GM23338 (cell line): Measurements from ENCODE around the gene ZBTB7A. TPM values are rescaled to one million over a fixed set of nuclear protein-coding genes. Genes with fewer than 3 reads are reported as not detected.

Experiments used
- ATAC-seq: fragments of 200-7000 bp; cut with Tn5 transposase; 3 replicates; pipeline ENCODE4 v1.9.1; 2020
- DNase-seq: peaks from one replicate; pipeline ENCODE4 v3.0.0-alpha.2; 2015; ENCODE audit warnings: low spot score
- H2AFZ ChIP-seq: fragments of 200-600 bp; sonication (generic); 2 replicates; pipeline ENCODE4 v1.8.0; 2016; ENCODE audit warnings: antibody characterized with exemption, mild to moderate bottlenecking, moderate library complexity
- H3F3A ChIP-seq: fragments of 200-600 bp; sonication (generic); replicated peaks from 2 replicates; pipeline ENCODE4 v1.8.0; 2017; ENCODE audit warnings: antibody characterized with exemption, mixed run types, low read depth
- H3K27ac ChIP-seq: fragments of 200-600 bp; sonication (generic); 2 replicates; pipeline ENCODE4 v1.6.1; 2016; ENCODE audit warnings: low read depth
- H3K27me3 ChIP-seq: fragments of 200-600 bp; sonication (generic); 2 replicates; pipeline ENCODE4 v1.8.0; 2016; ENCODE audit warnings: mild to moderate bottlenecking, mixed run types, moderate library complexity; ENCODE audit not compliant: insufficient read depth
- H3K36me3 ChIP-seq: fragments of 200-600 bp; sonication (generic); 2 replicates; pipeline ENCODE4 v1.8.0; 2016; ENCODE audit warnings: mild to moderate bottlenecking; ENCODE audit not compliant: insufficient read depth
- H3K4me1 ChIP-seq: fragments of 200-600 bp; sonication (generic); 2 replicates; pipeline ENCODE4 v1.8.0; 2016; ENCODE audit warnings: mild to moderate bottlenecking, moderate library complexity; ENCODE audit not compliant: insufficient read depth
- H3K4me2 ChIP-seq: fragments of 200-600 bp; sonication (generic); 2 replicates; pipeline ENCODE4 v1.7.1; 2017; ENCODE audit warnings: mixed run types
- H3K4me3 ChIP-seq: fragments of 200-600 bp; sonication (generic); 2 replicates; pipeline ENCODE4 v1.6.1; 2016; ENCODE audit warnings: mixed run types
- H3K79me2 ChIP-seq: fragments of 200-600 bp; sonication (generic); replicated peaks from 2 replicates; pipeline ENCODE4 v1.8.0; 2017; ENCODE audit warnings: mild to moderate bottlenecking; ENCODE audit not compliant: insufficient read depth
- H3K9me2 ChIP-seq: fragments of 200-600 bp; sonication (generic); 2 replicates; pipeline ENCODE4 v1.8.0; 2017; ENCODE audit not compliant: insufficient read depth
- H4K20me1 ChIP-seq: fragments of 200-600 bp; sonication (generic); replicated peaks from 2 replicates; pipeline ENCODE4 v1.8.0; 2017; ENCODE audit warnings: mild to moderate bottlenecking; ENCODE audit not compliant: insufficient read depth
- H3K27ac Mint-ChIP-seq: 2 replicates; pipeline ENCODE4 v1.8.0; 2020; ENCODE audit warnings: inconsistent platforms, mild to moderate bottlenecking, moderate library complexity, mixed read lengths
- H3K27me3 Mint-ChIP-seq: 3 replicates; pipeline ENCODE4 v1.8.0; 2022; ENCODE audit warnings: low read depth, mild to moderate bottlenecking, moderate library complexity, mixed read lengths, inconsistent platforms; ENCODE audit not compliant: insufficient read depth, poor library complexity
- H3K36me3 Mint-ChIP-seq: 3 replicates; pipeline ENCODE4 v1.8.0; 2021; ENCODE audit warnings: low read depth, mild to moderate bottlenecking, inconsistent platforms, moderate library complexity, mixed read lengths
- H3K4me1 Mint-ChIP-seq: 3 replicates; pipeline ENCODE4 v1.8.0; 2020; ENCODE audit warnings: mild to moderate bottlenecking, inconsistent platforms, mixed read lengths
- H3K4me3 Mint-ChIP-seq: 3 replicates; pipeline ENCODE4 v1.8.0; 2021; ENCODE audit warnings: moderate library complexity, mild to moderate bottlenecking, inconsistent platforms, mixed read lengths
- H3K9me3 Mint-ChIP-seq: 3 replicates; pipeline ENCODE4 v1.8.0; 2020; ENCODE audit warnings: moderate library complexity, mild to moderate bottlenecking, inconsistent platforms, mixed read lengths
- CREB1 ChIP-seq: fragments of 250-450 bp; sonication (Bioruptor Pico); IDR thresholded peaks from 2 replicates; pipeline ENCODE4 v1.5.0; 2020; ENCODE audit warnings: low read depth, mild to moderate bottlenecking, moderate library complexity
- EZH2 ChIP-seq: fragments of 200-600 bp; sonication (generic); IDR thresholded peaks from one replicate; pipeline ENCODE4 v1.8.0; 2017; ENCODE audit warnings: antibody characterized with exemption, mild to moderate bottlenecking, low read depth; ENCODE audit not compliant: unreplicated experiment
- EZH2phosphoT487 ChIP-seq: fragments of 200-600 bp; sonication (generic); IDR thresholded peaks from one replicate; pipeline ENCODE4 v1.8.1; 2018; ENCODE audit warnings: antibody characterized with exemption; ENCODE audit not compliant: unreplicated experiment
- JUNB ChIP-seq: IDR thresholded peaks from one replicate; pipeline ENCODE4 v1.6.1; 2016; ENCODE audit warnings: antibody characterized with exemption; ENCODE audit not compliant: unreplicated experiment
- NANOG ChIP-seq: IDR thresholded peaks from 2 replicates; pipeline ENCODE4 v1.6.1; 2016; ENCODE audit warnings: antibody characterized with exemption, borderline replicate concordance
- POLR2AphosphoS5 ChIP-seq: IDR thresholded peaks from 2 replicates; pipeline ENCODE4 v1.6.1; 2016; ENCODE audit warnings: antibody characterized with exemption, low read depth
- STAT1 ChIP-seq: IDR thresholded peaks from one replicate; pipeline ENCODE4 v1.6.1; 2016; ENCODE audit warnings: antibody characterized with exemption; ENCODE audit not compliant: unreplicated experiment
- ZNF114 ChIP-seq: fragments of 250-450 bp; sonication (Bioruptor Pico); IDR thresholded peaks from 2 replicates; pipeline ENCODE4 v1.5.0; 2020; ENCODE audit warnings: mild to moderate bottlenecking, moderate library complexity
- ZNF331 ChIP-seq: fragments of 250-450 bp; sonication (Bioruptor Pico); IDR thresholded peaks from 2 replicates; pipeline ENCODE4 v1.5.0; 2020; ENCODE audit warnings: low read depth, mild to moderate bottlenecking, moderate library complexity
- polyA plus RNA-seq: library from polyadenylated mRNA; unstranded; fragments of >200 nt; fragmentation: Nextera tagmentation; extraction: Ambion mirVana; gene quantifications from 2 replicates; pipeline ENCODE4 v1.2.1, GENCODE V29; 2016
- total RNA-seq: library from RNA; depleted of rRNA; stranded (reverse); fragments of >200 nt; shearing (Covaris generic); gene quantifications from 2 replicates; pipeline ENCODE4 v1.2.3, GENCODE V29; 2014
- TF ChIP-seq, protein P1 (sequence below): fragments of 250-450 bp; sonication (Bioruptor Pico); IDR thresholded peaks from 2 replicates; pipeline ENCODE4 v1.5.0; 2020; ENCODE audit warnings: mild to moderate bottlenecking, moderate library complexity
- TF ChIP-seq, protein P2 (sequence below), 2 experiments: fragments of 200-600 bp in 1 of 2; sonication (generic) in 1 of 2; conservative IDR thresholded peaks; 2 replicates each; pipeline versions ENCODE4 v1.5.1 to v1.6.1; 2016 to 2017; ENCODE audit warnings: antibody characterized with exemption in 2 of 2, low read depth in 2 of 2, mild to moderate bottlenecking in 2 of 2, moderate library complexity in 1 of 2
- TF ChIP-seq, protein P3 (sequence below): IDR thresholded peaks from one replicate; pipeline ENCODE4 v1.6.1; 2018; ENCODE audit warnings: antibody characterized with exemption; ENCODE audit not compliant: unreplicated experiment
- TF ChIP-seq, protein P4 (sequence below): IDR thresholded peaks from 2 replicates; pipeline ENCODE4 v1.6.1; 2016; ENCODE audit warnings: antibody characterized with exemption

ZBTB7A gene
- total and polyA plus RNA-seq, 2 experiments from 2014 or later: 9.5 to 35.0 TPM

DNA sequence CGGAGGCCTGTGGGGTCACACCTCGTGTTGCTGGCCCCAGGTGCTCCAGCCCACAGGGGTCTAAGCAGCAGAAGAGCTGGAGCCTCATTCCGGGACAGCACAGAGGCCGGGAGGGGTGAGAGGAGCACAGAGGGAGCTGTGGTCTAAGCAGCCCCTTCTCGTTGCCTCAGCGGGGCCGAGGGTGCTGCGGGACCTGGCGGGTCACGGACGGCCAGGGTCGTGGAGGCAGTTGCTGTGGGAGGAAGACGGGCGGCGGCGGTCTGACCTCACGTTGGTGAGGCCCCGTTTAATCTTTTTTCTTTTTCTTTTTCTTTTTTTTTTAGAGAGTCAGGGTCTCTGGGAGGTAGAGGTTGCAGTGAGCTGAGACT is 37.5 kb downstream of the ZBTB7A start:
- H3K36me3 Mint-ChIP-seq: peaks cover 33% of the 10 kb centered on the region
- ATAC-seq: no peak
- Histone ChIP-seq H3K79me2 (no peaks in the 10 kb centered on the region), H3K4me3 (no peak overlapping the region), H3F3A (no peaks in the 10 kb centered on the region), H3K27ac (no peak overlapping the region), H3K4me2 (no peak overlapping the region), H2AFZ (no peak overlapping the region), H4K20me1 (no peaks in the 10 kb centered on the region; the same call in 1 of the 2 replicates), H3K4me1 (no peaks in the 10 kb centered on the region), H3K9me2 (no peaks in the 10 kb centered on the region), H3K36me3 (no peaks in the 10 kb centered on the region; the same call in 1 of the 2 replicates), H3K27me3 (no peaks in the 10 kb centered on the region)
- TF ChIP-seq, protein P1, sequence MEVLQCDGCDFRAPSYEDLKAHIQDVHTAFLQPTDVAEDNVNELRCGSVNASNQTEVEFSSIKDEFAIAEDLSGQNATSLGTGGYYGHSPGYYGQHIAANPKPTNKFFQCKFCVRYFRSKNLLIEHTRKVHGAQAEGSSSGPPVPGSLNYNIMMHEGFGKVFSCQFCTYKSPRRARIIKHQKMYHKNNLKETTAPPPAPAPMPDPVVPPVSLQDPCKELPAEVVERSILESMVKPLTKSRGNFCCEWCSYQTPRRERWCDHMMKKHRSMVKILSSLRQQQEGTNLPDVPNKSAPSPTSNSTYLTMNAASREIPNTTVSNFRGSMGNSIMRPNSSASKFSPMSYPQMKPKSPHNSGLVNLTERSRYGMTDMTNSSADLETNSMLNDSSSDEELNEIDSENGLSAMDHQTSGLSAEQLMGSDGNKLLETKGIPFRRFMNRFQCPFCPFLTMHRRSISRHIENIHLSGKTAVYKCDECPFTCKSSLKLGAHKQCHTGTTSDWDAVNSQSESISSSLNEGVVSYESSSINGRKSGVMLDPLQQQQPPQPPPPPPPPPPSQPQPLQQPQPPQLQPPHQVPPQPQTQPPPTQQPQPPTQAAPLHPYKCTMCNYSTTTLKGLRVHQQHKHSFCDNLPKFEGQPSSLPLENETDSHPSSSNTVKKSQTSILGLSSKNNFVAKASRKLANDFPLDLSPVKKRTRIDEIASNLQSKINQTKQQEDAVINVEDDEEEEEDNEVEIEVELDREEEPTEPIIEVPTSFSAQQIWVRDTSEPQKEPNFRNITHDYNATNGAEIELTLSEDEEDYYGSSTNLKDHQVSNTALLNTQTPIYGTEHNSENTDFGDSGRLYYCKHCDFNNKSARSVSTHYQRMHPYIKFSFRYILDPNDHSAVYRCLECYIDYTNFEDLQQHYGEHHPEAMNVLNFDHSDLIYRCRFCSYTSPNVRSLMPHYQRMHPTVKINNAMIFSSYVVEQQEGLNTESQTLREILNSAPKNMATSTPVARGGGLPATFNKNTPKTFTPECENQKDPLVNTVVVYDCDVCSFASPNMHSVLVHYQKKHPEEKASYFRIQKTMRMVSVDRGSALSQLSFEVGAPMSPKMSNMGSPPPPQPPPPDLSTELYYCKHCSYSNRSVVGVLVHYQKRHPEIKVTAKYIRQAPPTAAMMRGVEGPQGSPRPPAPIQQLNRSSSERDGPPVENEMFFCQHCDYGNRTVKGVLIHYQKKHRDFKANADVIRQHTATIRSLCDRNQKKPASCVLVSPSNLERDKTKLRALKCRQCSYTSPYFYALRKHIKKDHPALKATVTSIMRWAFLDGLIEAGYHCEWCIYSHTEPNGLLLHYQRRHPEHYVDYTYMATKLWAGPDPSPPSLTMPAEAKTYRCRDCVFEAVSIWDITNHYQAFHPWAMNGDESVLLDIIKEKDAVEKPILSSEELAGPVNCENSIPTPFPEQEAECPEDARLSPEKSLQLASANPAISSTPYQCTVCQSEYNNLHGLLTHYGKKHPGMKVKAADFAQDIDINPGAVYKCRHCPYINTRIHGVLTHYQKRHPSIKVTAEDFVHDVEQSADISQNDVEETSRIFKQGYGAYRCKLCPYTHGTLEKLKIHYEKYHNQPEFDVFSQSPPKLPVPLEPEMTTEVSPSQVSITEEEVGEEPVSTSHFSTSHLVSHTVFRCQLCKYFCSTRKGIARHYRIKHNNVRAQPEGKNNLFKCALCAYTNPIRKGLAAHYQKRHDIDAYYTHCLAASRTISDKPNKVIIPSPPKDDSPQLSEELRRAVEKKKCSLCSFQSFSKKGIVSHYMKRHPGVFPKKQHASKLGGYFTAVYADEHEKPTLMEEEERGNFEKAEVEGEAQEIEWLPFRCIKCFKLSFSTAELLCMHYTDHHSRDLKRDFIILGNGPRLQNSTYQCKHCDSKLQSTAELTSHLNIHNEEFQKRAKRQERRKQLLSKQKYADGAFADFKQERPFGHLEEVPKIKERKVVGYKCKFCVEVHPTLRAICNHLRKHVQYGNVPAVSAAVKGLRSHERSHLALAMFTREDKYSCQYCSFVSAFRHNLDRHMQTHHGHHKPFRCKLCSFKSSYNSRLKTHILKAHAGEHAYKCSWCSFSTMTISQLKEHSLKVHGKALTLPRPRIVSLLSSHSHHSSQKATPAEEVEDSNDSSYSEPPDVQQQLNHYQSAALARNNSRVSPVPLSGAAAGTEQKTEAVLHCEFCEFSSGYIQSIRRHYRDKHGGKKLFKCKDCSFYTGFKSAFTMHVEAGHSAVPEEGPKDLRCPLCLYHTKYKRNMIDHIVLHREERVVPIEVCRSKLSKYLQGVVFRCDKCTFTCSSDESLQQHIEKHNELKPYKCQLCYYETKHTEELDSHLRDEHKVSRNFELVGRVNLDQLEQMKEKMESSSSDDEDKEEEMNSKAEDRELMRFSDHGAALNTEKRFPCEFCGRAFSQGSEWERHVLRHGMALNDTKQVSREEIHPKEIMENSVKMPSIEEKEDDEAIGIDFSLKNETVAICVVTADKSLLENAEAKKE (CRISPR knock-in tag): no peak
- TF ChIP-seq EZH2phosphoT487: no peak
- TF ChIP-seq, protein P2, sequence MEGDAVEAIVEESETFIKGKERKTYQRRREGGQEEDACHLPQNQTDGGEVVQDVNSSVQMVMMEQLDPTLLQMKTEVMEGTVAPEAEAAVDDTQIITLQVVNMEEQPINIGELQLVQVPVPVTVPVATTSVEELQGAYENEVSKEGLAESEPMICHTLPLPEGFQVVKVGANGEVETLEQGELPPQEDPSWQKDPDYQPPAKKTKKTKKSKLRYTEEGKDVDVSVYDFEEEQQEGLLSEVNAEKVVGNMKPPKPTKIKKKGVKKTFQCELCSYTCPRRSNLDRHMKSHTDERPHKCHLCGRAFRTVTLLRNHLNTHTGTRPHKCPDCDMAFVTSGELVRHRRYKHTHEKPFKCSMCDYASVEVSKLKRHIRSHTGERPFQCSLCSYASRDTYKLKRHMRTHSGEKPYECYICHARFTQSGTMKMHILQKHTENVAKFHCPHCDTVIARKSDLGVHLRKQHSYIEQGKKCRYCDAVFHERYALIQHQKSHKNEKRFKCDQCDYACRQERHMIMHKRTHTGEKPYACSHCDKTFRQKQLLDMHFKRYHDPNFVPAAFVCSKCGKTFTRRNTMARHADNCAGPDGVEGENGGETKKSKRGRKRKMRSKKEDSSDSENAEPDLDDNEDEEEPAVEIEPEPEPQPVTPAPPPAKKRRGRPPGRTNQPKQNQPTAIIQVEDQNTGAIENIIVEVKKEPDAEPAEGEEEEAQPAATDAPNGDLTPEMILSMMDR (conservative IDR thresholded peaks at IDR 0.05; ENCODE audit: low read depth in 2 of 2): no peak
- TF ChIP-seq JUNB: no peak
- no peak for TF ChIP-seq STAT1
- TF ChIP-seq EZH2: no peak
- no peak for TF ChIP-seq CREB1 (CRISPR knock-in tag)
- TF ChIP-seq, protein P3, sequence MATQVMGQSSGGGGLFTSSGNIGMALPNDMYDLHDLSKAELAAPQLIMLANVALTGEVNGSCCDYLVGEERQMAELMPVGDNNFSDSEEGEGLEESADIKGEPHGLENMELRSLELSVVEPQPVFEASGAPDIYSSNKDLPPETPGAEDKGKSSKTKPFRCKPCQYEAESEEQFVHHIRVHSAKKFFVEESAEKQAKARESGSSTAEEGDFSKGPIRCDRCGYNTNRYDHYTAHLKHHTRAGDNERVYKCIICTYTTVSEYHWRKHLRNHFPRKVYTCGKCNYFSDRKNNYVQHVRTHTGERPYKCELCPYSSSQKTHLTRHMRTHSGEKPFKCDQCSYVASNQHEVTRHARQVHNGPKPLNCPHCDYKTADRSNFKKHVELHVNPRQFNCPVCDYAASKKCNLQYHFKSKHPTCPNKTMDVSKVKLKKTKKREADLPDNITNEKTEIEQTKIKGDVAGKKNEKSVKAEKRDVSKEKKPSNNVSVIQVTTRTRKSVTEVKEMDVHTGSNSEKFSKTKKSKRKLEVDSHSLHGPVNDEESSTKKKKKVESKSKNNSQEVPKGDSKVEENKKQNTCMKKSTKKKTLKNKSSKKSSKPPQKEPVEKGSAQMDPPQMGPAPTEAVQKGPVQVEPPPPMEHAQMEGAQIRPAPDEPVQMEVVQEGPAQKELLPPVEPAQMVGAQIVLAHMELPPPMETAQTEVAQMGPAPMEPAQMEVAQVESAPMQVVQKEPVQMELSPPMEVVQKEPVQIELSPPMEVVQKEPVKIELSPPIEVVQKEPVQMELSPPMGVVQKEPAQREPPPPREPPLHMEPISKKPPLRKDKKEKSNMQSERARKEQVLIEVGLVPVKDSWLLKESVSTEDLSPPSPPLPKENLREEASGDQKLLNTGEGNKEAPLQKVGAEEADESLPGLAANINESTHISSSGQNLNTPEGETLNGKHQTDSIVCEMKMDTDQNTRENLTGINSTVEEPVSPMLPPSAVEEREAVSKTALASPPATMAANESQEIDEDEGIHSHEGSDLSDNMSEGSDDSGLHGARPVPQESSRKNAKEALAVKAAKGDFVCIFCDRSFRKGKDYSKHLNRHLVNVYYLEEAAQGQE: no peak
- no peak for TF ChIP-seq POLR2AphosphoS5
- TF ChIP-seq ZNF331 (CRISPR knock-in tag): no peak
- no peak for TF ChIP-seq ZNF114
- TF ChIP-seq NANOG: no peak
- TF ChIP-seq, protein P4, sequence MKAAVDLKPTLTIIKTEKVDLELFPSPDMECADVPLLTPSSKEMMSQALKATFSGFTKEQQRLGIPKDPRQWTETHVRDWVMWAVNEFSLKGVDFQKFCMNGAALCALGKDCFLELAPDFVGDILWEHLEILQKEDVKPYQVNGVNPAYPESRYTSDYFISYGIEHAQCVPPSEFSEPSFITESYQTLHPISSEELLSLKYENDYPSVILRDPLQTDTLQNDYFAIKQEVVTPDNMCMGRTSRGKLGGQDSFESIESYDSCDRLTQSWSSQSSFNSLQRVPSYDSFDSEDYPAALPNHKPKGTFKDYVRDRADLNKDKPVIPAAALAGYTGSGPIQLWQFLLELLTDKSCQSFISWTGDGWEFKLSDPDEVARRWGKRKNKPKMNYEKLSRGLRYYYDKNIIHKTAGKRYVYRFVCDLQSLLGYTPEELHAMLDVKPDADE: no peak
- no peaks in the 10 kb centered on the region for H3K4me1 Mint-ChIP-seq
- H3K27ac Mint-ChIP-seq: no peak overlapping the region
- no peaks in the 10 kb centered on the region for H3K9me3 Mint-ChIP-seq
- DNase-seq: no peak
- H3K4me3 Mint-ChIP-seq: no peak overlapping the region
- H3K27me3 Mint-ChIP-seq: no peaks in the 10 kb centered on the region
